Mesenteric fat pad (tissue), 1 donor: ENCODE data around the gene SLC9A5. TPM values are rescaled to one million over a fixed set of nuclear protein-coding genes. Genes with fewer than 3 reads are reported as not detected.

ENCODE experiments used
- DNase-seq: peaks from one replicate; pipeline ENCODE4 v3.0.0-alpha.2; 2020; ENCODE audit warnings: low spot score
- total RNA-seq: library from RNA; stranded (reverse); fragmentation: NEBNext Ultra II Directional; extraction: Animal tissue kit (Norgen Biotek cat#: 25700); gene quantifications from one replicate; pipeline ENCODE4 v1.2.1, GENCODE V29; 2021
- donor health status: DM: yes; HTN: yes; CAD: no.

The SLC9A5 gene
- total RNA-seq, 1 donor from 2014 or later = 0.55 TPM

GRCh38 chr16:67280090-67281015, 31.6 kb downstream of the SLC9A5 start:
- DNase-seq = no peak

- no peak for DNase-seq
These were observed 33.0 kb downstream of the SLC9A5 start for GRCh38 chr16:67281536-67282446.

DNA sequence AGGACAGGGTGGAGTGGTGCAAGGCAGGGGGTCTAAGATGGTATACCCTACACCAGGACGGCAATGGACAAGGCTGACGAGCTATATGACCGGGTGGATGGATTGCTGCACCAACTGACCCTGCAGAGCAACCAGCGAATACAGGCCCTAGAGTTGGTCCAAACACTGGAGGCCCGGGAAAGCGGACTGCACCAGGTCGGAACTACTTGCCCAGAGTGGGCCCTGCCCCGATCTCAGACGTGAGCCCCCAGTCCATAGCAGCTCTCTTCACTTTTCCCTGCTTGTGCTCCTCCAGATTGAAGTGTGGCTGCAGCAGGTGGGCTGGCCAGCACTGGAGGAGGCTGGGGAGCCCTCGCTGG, 33.6 kb downstream of the SLC9A5 start:
- DNase-seq = no peak

GRCh38 chr16:67283039-67283825, 34.5 kb downstream of the SLC9A5 start:
- no peak for DNase-seq

DNA sequence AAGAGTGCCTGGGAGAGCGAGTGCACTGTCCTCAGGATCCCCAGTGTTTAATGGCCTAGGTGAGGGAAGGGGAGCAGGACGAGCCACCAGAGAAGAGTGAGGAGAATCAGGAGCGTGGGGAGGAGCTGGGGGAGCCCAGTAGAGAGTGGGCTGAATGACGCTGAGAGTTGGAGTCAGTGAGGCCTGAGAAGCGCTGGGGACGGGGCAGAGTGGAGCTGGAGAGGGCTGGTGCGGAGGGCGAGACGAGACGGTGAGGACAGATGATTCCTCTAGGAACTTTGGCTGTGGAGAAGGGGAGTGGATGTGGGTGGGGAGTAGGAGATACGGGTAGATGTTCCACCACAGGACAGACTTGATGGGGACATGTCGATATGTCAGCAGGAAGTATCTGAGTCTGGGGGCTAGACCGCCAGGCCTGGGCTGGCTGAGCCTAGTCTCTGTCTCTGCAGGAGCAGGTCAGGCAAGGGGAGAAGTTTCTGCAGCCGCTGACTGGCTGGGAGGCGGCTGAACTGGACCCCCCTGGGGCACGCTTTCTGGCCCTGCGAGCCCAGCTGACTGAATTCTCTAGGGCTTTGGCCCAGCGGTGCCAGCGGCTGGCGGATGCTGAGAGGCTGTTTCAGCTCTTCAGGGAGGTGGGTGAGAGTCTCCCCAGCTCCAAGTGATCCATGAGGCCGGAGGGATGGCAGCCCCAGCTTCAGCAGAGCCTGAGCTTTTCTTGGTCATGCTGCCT, 35.2 kb downstream of the SLC9A5 start:
- no peak for DNase-seq

GRCh38 chr16:67284699-67285646, 36.2 kb downstream of the SLC9A5 start:
- DNase-seq = no peak

DNA sequence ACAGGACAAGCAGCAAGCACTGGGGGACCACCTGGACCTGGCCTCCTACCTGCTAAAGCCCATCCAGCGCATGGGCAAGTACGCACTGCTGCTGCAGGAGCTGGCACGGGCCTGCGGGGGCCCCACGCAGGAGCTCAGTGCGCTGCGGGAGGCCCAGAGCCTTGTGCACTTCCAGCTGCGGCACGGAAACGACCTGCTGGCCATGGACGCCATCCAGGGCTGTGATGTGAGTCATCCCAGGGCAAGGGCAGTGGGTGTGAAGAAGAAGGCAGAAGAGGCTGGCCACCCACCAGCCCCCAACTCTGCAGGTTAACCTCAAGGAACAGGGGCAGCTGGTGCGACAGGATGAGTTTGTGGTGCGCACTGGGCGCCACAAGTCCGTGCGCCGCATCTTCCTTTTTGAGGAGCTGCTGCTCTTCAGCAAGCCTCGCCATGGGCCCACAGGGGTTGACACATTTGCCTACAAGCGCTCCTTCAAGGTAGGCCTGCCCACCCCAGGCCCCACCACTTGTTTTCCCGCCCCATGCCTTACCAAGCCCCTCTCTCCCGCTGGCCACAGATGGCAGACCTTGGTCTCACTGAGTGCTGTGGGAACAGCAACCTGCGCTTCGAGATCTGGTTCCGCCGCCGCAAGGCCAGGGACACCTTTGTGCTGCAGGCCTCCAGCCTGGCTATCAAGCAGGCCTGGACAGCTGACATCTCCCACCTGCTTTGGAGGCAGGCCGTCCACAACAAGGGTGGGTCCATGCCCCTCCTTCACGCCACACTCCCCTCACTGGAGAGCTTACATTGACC, 37.9 kb downstream of the SLC9A5 start:
- DNase-seq = no peak

DNA sequence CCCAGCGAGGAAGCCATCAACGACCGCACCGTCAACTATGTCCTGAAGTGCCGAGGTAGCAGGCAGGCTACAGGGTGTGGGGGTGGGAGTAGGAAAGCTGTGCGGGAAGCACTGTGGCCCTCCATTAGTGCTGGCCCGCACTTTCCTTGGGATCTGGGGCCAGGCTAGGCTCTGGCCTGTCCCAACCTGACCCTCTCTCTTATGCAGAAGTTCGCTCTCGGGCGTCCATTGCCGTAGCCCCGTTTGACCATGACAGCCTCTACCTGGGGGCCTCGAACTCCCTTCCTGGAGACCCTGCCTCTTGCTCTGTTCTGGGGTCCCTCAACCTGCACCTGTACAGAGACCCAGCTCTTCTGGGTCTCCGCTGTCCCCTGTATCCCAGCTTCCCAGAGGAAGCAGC, 39.2 kb downstream of the SLC9A5 start:
- DNase-seq = no peak

DNA sequence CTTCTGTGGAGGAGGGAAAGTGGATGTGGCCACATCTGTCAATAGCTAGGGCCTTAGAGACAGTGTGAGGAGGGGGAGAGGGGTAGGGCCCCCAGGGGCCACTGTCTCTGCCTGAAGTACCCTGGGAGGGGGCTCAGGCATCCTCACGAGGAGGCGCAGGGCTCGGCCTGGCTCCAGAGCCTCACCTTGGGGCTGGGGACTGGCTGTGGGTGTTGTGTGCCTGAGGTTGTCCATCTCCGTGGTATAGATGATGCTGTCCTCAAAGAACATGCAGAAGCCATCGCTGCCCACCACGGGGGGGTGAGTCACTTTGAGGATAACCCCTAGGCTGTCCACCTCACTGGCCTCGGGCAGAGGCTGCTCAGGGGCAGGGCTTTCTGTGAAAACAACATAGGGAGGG, 42.7 kb downstream of the SLC9A5 start:
- no peak for DNase-seq

DNA sequence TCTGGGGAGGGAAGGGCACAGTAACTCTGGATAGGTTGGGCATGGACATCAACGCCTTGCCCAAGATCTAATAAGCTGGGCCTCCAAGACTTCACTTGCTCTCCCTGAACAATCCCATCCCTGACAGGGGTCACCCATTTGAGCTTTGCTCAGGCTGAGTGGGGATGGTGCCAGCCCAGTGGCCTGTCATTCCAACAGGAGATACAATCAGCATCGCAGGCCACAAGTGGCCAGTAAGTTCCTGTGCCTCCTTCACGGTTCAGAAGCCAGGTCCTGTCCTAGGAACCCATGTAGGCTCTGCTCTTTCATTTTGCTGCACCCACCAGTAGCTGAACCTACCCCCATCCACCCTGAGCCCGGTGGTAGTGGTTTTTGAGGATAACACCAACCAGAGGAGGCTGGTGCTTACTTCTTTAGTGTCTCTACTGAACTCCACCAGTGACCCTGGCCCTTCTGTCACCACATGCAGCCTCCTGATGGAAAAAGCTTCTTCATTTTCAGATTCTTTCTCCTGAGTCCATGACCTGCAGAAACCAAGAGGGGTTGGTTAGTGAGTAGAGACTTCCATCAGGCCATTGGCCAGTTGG, 45.5 kb downstream of the SLC9A5 start:
- no peak for DNase-seq

DNA sequence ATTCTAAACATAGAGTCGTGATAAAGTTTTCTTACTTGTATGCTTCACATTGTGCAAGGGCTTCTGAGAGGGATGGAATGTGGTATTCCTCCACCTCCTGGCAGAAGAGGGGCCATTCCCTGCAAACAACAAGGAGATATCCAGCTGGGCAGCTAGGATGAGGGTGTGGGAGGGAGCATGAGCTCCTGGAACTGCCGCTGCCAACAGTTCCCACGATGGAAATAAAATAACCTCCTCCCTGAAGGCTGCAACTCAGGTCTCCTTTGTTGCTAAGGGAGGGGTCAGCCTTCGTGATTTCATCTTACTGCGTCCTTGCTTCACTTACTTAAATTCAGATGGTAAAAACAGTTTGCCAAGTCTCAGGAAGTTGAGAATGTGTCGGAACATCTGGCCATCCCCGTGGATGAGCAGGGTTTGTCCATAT, 46.2 kb downstream of the SLC9A5 start:
- DNase-seq = no peak

DNA sequence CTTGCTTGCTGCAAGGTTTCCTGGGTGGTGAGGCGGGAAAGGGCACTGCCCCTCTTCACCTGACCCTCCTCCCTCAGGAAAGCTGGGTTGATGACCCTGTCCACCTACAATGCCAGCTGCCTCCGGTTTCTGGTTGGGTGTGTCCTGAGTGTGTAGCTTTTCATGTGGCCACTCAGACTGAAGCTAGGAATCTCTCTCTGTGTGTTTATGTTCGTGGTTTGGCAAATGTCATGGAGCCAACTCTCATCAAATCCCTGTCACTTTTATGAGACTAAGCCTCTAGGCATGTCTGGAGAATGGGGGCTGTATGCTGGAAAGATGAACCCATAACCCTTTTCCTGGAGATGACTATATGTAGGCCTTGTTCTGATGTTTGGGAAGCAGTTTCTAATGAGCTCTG, 47.6 kb downstream of the SLC9A5 start:
- DNase-seq = no peak

- no peak for DNase-seq
These were observed 49.5 kb downstream of the SLC9A5 start for GRCh38 chr16:67298277-67298676.

- no peak for DNase-seq
These were observed 50.5 kb downstream of the SLC9A5 start for GRCh38 chr16:67299269-67299668.

- DNase-seq = no peak
These were observed 52.5 kb downstream of the SLC9A5 start for GRCh38 chr16:67301080-67301782.

- no peak for DNase-seq
These were observed 53.3 kb downstream of the SLC9A5 start for GRCh38 chr16:67302076-67302475.

GRCh38 chr16:67302970-67303369, 54.2 kb downstream of the SLC9A5 start:
- DNase-seq = no peak

- no peak for DNase-seq
These were observed 55.2 kb downstream of the SLC9A5 start for GRCh38 chr16:67304020-67304419.
